Epithelial cell of esophagus (primary cell): ENCODE data around the gene MAP6.
A peak's percentile ranks its signal among the peaks of the same experiment; 100 is the strongest.

Experiments
- DNase-seq: peaks from one replicate; pipeline ENCODE4 v3.0.0; 2010; ENCODE audit warnings: low read depth
- H3K4me3 ChIP-seq: 2 replicates; pipeline ENCODE4 v1.5.1; 2011; ENCODE audit warnings: mild to moderate bottlenecking, low read length, control low read depth
- TF ChIP-seq, protein P1 (sequence below): IDR thresholded peaks from 2 replicates; pipeline ENCODE4 v1.5.1; 2011; ENCODE audit warnings: low read depth, mild to moderate bottlenecking, low read length, control low read depth, inconsistent platforms; ENCODE audit not compliant: insufficient read depth; ENCODE audit errors: missing control alignments

MAP6 gene

DNA sequence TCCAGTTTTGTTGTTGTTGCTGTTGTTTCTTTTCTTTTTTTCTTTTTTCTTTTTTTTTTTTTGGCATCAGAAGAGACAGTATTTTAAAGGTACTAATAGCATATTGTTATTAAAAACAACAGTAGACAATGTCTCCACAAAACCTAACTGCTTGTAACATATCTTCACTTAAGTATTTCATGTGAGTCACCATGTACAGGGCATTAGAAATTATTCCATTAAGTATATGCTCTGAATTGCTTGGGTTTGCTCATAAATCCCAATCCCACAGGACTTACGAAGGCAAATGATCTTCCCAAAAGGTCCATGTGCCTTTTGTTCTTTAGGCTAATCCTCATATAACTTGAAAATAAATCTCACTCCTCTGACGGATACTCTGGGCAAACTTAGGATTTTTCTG lies 35.9 kb downstream of the MAP6 start:
- TF ChIP-seq, protein P1, sequence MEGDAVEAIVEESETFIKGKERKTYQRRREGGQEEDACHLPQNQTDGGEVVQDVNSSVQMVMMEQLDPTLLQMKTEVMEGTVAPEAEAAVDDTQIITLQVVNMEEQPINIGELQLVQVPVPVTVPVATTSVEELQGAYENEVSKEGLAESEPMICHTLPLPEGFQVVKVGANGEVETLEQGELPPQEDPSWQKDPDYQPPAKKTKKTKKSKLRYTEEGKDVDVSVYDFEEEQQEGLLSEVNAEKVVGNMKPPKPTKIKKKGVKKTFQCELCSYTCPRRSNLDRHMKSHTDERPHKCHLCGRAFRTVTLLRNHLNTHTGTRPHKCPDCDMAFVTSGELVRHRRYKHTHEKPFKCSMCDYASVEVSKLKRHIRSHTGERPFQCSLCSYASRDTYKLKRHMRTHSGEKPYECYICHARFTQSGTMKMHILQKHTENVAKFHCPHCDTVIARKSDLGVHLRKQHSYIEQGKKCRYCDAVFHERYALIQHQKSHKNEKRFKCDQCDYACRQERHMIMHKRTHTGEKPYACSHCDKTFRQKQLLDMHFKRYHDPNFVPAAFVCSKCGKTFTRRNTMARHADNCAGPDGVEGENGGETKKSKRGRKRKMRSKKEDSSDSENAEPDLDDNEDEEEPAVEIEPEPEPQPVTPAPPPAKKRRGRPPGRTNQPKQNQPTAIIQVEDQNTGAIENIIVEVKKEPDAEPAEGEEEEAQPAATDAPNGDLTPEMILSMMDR, result no peak
- H3K4me3 ChIP-seq, result no peak overlapping the region
- no peak for DNase-seq

DNA sequence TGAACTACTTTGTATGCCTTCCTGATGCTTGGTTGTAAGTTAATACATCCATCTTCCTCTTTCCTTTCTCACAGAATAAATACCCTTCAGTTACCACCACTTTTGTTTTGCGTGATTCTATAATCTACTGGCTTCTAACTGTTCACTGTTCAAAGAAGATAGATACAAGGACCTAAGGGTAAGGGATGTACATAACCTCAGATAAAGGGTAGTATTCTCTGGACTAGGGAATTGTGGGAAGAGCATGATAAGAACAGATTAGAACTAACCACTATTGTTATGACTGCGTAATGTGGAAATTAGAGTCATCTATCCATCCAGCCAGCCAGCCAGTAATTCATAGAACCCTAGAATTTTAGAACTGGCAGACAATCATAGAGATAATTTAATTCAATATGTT lies 36.4 kb downstream of the MAP6 start:
- no peak for DNase-seq
- no peak overlapping the region for H3K4me3 ChIP-seq
- TF ChIP-seq, protein P1, result no peak

DNA sequence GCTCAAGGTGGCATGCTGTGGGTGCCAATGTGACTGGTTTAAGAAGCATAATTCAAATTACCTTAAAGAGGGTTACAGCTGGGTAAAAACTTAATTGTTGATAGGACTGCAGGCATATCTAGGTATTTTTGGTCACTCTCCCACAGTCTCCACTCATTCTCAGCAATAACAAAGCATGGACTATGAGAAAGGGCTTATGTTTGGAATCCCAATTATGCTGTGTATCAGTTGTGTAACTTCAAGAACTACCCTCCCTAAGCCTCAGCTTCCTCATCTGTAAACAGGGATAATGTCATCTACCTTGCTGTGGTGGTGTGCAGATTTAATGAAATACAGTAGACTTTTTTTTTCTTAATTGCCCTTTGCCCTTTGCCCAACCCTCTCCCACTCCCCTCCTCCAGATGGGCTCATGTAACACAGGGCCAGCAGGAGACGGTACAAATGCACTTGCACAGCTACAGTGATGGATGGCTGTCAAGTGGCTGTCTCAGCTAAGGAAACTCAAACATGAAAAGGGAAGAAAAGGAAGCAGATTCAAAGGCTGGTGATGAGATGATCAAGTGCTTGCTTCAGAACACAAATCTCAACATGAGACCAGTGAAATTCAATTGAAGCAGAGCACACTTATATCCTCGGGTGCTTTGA lies 37.6 kb downstream of the MAP6 start:
- no peak overlapping the region for H3K4me3 ChIP-seq
- no peak for DNase-seq
- TF ChIP-seq, protein P1, result no peak

DNA sequence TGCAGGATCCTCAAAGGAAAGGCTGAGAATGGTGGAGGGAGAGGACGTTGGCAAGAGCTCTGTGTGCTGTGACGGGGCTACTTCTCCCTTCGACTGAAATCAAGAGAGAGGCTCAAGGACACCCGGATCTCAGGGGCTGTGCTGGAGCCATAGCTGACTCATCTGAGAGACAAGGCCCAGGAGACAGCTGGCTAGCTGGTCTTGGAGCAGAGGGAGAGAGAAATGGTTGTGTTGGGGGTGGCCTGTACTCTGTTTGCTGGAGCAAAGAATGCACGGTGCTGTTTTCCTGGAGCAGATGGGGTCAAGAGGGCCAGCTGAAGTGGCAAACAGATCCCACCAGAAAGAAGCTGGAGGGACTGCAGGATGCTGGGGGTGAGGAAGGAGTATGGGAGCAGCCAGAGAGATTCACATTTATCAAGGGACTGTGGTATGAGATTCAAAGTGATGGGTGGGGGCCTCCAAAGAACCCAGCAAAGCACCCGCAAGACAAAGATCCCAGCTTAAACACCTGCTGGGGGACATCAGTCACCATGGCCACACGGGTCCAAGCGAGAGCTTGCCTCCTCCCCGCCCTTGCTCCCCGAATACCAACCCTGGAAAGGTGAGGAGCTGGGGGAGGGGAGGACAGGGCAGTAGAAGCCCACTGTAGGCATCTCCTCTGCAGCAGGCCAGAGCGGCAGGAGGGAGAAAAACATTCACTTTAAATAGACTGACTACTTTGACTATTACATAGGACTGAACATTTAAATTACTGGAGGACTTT lies 40.8 kb downstream of the MAP6 start:
- DNase-seq, result no peak
- TF ChIP-seq, protein P1, result no peak
- no peak overlapping the region for H3K4me3 ChIP-seq

DNA sequence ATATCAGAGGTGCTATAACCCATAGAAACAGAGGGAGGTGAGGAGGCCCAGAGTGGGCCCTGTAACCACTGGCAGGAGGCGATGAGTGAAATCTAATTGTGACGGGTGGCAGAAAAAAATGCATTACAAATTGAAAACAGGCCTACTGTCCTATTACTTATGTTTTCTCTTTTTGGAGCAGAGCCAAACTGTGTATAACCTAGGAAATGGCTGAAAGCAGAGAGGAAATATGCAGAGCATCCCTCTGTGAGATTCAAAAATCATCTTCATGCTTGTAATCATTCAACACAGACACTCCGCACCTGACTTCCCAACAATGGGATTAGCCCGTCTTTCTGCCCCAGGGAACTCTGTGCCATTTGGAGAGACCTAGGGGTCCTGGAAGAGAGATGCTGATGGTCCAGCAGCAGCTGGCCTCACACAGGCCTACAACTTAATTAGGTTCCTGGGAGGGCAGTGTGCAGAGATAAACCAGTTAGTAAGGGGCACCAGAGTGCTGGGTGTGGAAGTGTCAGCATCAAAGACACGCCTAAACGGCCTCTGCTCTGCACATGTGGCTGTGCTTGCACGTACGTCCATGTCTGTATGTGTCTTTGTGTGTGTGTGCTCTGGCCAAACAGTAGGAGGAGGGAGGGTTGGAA lies 41.8 kb downstream of the MAP6 start:
- H3K4me3 ChIP-seq, result no peak overlapping the region
- TF ChIP-seq, protein P1, result no peak
- DNase-seq, result no peak

- TF ChIP-seq, protein P1, result no peak
- DNase-seq, result peak; percentile 78
- no peak overlapping the region for H3K4me3 ChIP-seq
These were observed 42.6 kb downstream of the MAP6 start for GRCh38 chr11:75625991-75626888.
